Hematopoietic multipotent progenitor cell (in vitro differentiated cells): ENCODE measurements around the gene KCTD17. TPM values are rescaled to one million over a fixed set of nuclear protein-coding genes. Genes with fewer than 3 reads are reported as not detected.

Source experiments
- DNase-seq, 3 donors: peaks; one replicate each; pipeline ENCODE4 v3.0.0-alpha.2; 2011 to 2015; ENCODE audit warnings: low read depth in 2 of 3, low spot score in 2 of 3
- total RNA-seq: library from RNA; depleted of rRNA; stranded (reverse); fragments of >200 nt; gene quantifications from one replicate; pipeline ENCODE4 v1.2.3, GENCODE V29; 2012

Gene KCTD17
- total RNA-seq, 1 donor = 12.9 TPM

DNA sequence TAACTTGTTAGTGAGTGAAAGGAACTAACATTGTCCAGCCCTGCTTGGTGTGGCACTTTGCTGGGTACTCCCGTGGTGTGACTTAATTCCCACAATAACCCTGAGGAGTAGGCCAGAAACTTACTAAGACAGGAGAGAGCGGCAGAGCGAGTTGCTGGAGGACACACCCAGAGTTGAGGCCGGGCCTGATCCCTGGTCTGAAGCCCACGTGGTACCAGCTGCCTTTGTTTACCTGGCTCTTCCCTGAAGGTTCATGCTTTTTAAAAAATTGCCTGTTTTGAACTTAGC lies 31.4 kb upstream of the KCTD17 start:
- peak in 1 of 3 donors; percentile 19 for DNase-seq

DNA sequence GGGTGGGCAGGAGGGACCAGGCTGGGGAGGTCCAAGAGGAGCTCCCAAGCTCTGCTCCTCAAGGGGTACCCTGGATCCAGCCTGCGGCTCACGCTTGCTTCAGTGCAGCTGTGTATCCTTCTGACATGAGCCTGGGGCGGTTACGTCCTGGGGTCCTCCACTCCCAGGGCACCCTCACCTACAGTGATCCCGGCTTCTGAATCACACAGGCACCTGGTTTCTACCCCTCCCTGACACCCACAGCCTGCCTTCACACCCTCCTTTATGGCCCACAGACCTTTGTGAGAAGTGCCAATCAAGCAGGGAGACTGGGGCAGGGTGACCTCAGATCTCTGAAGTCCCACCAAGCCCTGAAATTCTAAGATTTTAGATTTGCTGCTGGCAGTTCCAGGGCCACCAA lies 30.5 kb upstream of the KCTD17 start:
- DNase-seq = no peak

DNA sequence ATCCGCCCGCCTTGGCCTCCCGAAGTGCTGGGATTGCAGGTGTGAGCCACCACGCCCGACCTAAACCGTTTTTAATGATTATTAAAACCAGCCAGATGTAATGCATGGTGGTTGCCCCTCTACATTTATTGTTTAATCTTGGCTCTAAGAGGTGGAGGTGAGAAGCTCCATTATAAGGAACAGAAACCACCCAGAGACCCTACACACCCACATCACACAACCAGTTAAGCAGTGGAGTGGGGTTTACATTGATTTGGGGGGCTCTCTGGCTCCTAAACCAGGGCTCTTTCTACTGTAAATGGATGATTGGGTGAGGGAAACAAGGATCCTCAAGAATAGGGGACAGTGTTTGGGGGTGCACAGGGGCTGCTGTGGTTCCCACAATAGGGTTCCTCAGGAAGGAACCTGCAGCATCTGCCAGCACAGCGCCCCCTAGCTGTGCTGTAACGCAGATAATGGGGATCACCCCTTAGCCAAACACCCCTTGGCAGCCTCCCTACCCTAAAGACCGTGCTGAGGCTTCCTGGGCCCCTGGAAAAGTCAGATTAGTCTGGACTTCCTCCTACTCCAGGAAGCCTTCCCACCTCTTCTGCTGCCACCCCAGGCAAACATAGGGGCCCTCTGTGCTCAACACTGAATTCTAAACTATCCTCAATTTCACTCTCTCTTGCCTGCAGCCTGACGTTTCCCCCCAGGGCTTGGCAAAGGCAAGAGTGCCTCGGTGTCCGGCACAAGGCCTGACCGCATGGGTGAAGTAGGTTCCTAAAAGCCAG lies 29.6 kb upstream of the KCTD17 start:
- peak; percentile 52 to 69 (median 67) for DNase-seq

DNA sequence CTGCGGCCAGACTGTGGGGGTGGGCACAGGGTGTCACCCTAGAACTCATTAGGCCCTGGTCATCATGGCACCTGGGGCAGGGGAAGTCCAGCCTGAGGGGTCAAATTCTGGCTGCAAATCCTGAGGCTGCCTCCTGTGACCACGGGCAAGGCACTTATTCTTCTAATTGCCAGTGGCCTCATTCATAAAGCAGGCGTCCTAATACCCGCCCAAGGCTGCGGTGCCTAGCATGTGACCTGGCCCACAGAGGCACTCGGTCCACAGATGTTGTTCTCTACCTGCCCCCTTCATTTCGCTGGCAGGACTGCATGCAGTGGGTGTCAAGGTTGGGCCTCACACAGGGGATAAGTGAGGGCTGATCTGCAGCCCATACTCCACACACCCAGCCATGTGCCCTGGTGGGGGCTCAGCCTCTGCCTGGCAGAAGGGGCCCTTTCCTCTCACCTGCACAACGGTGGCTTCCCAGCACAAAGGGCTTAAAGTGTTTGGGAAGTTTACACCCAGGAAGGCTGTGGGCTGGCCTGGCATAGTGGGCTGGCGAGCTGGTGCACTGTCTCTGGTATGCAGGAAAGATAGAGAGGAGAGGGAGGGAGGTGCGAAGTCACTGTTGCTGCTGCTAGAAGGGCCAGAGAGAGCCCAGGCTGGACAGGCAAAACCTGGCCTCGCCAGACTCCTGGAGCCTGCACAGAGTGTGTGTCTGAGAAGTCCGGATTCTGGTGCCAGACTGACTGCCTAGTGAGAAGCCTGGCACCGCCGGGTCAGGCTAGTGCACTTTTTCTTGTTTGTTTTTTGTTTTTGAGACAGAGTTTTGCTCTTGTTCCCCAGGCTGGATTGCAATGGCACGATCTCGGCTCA lies 28.8 kb upstream of the KCTD17 start:
- no peak for DNase-seq

DNA sequence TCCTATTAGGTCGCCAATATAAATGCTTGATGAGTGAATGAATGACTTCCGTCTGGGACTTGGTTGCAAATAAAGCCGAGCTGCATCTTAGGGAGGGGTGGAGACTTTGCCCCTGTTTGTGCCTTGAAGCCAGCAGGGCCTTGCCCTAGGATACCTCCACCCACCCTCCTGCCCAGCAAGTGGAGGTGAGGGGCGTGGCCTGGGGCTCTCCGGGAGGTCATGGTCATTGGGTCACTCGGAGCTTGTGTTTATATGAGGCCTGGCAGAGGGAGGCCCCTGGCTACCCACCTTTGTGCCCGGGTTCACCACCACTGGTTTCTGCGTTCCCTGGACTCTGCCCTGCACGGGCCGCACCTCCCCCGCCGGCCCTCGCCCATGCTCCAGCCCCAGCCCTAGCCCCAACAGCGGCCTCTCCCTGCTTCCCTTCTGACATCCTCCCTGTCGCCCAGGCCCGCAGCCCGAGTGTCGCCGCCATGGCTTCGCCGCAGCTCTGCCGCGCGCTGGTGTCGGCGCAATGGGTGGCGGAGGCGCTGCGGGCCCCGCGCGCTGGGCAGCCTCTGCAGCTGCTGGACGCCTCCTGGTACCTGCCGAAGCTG lies 27.7 kb upstream of the KCTD17 start:
- no peak for DNase-seq

DNA sequence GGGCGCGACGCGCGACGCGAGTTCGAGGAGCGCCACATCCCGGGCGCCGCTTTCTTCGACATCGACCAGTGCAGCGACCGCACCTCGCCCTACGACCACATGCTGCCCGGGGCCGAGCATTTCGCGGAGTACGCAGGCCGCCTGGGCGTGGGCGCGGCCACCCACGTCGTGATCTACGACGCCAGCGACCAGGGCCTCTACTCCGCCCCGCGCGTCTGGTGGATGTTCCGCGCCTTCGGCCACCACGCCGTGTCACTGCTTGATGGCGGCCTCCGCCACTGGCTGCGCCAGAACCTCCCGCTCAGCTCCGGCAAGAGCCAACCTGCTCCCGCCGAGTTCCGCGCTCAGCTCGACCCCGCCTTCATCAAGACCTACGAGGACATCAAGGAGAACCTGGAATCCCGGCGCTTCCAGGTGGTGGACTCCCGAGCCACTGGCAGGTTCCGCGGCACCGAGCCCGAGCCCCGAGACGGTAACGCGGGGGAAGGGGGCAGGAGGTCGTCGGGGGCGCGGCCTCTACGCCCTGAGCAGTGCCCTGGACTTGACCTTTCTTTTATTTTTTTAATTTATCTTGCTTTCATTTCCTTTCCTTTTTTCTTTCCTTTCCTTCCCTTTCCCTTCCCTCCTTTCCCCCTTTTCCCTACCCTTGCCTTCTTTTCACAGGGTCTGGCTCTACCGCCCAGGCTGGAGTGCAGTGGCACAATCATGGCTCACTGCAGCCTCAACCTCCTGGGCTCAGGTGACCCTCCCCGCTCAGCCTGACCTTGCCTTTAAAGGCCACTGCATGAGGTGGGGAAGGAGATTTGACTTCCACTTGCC lies 27.0 kb upstream of the KCTD17 start:
- DNase-seq = no peak

DNA sequence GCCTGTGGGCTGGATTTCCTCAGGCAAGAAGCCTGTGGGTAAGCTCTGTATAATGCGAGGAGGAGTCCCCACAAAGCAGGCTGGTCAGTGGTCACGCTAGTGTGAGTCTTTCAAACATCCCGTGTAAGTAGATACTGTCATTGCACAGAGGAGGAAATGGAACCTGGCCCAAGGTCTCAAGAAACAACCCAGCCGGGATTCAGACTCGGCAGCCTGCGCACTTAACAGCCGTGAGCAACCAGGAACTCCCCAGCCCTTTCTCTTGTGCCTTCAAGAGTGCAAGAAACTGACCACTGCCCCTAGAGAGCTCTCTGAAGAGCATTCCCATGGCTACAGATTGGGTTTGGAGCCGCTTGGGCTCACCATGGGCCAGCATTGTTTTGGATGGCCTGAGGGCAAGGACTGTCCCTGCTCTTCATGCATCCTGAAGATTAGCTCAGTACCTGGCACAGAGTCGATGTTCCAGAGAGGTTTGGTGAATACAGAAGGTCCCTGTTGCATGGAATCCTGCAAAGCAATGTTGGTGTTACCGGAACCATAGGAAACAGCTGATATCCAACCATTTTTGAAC lies 26.0 kb upstream of the KCTD17 start:
- no peak for DNase-seq

DNA sequence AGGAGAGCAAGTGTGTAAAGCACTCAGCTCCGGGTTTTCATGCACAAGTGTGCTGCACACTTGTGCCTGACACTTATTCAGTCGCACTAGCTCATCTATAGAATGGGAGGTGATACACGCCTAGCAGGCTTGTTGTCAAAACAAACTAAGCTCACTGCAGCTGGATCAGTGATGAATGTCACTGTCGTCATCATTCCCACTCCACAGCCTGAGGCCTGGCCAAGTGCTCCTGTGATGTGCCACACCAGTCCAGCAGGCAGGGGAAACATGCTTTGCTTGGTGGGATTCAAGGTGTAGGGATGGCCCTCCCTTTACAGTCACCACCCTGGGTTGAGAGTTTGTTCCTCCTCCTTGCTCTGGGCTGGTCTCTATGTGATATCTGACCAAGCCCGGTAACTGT lies 25.2 kb upstream of the KCTD17 start:
- no peak for DNase-seq

DNA sequence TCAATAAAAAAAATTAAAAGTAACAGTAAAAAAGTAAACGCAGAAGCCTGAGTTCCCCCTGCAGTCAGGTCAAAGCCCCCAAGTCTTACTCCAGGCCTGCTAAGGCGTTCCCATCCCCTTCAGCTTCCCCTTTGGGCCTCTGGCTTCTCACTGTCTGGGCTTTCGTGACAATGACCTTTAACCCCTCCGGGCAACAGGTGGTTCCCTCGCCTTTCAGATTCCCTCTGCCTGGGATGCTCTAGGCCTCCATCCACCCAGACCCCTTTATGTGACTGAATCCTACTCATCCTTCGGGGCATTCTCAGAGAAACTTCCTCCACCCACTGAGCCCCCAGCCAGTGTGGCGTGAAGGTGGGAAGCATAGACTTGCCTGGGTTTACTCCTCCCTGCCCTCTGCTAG lies 24.0 kb upstream of the KCTD17 start:
- DNase-seq = no peak

DNA sequence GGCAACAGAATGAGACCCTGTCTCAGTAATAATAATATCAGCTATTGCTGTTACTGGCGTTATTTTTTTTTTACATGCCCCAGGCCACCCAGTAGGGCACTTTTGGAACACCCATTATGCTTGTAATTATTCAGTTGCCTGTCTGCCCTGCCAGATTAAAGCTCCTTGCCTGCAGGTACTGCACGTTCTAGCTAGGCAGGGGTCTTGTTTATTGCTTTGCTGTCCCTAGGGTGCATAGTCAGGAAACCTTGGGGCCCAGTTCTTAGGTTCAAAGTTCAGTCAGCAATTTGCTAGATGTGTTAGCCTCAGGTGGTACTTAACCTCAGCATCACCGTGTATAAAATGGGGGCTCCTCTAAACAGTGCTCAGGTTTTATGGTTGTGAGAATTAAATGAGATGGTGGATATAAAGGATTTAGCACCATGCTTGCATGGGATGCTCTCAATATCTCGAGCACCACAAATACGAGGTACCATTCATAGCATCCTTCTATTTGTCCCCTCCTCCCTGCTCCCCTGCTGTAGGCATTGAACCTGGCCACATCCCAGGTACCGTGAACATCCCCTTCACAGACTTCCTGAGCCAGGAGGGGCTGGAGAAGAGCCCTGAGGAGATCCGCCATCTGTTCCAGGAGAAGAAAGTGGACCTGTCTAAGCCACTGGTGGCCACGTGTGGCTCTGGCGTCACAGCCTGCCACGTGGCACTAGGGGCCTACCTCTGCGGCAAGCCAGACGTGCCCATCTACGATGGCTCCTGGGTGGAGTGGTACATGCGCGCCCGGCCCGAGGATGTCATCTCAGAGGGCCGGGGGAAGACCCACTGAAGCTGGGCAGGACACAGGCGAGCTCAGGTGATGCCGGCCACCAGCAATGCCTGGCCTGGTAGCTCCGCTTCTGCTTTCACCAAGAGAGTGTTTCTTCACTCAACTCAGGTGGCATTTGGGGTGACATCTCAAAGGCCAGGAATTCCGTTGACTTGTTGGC lies 22.6 kb upstream of the KCTD17 start:
- no peak for DNase-seq

DNA sequence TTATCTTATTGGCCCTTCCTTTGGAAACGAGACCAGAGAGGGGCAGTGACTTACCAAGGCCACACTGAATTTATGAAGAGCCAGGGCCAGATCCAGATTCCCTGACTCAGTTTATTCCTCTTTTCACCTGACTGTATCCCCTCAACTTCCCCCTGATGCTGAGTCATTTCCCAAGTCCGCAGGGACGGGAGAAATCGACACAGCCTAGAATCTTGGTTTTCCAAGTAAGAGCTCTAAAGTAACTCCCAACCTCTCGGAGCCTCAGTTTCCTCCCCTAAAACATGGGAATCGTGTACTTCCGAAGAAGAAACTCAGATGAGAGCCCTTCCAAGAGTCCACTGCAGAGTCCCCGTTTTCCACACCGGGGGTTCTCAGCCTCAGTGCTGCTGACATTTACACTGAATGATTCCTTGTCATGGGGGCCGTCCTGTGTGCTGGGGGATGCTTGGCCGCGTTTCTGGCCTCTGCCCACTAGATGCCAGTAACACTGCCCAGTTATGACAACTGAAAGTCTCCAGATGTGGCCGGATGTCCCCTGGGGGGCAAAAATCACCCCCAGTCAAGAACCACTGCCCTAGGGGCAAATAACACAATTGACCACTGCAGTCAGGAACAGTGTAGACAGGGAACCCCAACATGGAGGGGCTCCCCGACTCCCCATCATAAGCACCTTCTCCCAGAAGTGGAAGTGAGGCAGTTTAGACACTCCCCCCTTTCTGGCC lies 20.8 kb upstream of the KCTD17 start:
- no peak for DNase-seq

DNA sequence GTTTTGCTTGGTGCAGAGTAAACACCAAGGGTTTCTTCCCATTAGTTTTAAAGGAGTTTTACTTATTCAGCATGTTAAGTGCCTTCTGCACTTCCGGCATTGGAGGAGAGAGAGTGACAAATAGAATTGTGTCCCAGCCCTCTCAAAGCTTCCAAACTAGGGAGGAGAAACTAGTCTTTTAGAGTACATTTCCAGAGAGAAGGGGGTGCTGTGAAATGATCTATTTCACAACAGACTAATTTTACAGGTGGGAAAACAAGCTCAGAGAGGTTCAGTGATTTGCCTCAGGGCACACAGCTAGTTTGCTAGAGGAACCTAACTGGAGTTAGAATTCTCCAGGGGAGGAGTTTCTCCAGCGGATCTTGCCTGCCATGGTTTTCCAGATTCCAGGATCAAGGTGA lies 19.4 kb upstream of the KCTD17 start:
- DNase-seq = no peak

DNA sequence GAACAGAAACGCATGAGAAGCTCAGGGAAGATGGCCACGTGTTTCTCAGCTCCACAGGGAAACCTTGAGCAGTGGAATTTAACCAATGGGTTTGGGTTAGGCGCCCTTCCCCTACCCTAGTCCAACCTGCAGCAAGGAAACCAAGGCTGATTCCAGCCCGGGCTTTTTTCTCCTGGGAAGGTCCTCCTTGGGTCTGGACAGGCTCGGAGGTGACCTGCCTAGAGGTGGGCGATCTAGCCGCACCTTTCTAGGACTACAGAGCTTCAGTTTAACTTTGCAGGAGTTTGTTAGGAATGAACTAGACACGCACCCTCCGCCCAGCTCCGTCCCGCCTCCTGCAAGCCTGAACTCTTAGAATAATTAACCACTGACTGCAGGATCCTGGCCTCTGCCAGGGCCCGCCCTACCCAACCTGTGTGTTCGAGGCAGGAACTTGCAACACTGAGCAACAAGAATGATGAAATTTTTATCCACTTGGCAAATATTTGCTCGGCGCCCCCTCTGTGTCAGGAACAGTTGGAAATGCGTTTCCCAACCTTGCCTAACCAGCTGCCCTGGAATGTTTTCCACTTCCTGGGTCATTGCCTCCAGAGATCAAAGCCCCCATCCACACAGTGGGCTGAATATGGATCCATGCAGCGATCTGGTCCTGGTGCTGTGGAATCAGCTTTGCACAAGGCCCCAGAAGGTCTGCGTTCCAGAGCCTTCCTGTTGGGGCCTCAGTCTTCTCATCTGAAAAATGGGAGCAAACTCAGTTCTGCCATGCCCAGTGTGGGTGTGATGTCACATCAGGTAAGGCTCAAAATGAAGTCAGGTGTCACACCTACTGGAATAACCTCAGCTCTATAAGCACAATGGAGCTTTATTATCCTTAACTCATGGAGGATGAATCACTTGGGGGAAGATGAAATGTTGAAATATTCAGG lies 18.7 kb upstream of the KCTD17 start:
- DNase-seq = no peak

DNA sequence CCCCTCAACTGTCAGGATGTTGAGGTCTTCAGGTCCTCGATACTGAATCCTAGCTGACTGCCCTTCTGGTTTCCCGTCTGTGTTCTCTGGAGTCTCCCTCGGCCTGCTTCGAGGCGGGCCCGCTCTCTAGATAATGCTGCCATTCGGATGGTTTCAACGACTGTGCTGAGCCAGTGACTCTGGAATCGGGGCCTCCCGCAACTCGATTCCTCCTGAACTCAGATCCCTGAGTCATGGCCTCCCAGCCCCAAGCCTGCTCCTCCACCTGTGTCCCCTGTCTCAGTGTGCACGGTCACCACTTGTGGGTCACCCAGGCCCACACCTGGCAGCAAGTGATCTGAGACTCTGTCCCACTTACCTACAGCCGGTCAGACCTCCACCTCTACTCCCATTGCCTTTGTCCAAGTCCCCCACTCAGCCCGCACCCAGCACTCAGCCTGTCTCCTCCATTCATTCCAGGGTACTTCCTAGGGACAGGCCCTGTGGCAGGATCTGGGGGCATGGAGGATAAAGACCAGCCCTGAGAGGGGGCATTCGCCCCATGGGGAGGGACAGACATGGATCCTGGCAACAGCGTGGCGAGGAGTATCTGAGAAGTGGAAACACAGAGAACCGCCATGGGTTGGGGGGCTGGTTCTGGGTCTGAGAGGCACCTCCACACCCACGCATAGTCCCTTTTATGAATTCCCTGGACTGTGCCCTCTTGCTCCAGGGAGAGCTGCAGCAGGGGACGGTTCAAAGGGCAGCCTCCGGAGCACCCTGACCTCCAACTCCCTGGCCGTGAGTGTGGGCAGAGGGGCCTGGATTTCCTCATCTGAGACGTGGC lies 17.7 kb upstream of the KCTD17 start:
- DNase-seq = no peak

DNA sequence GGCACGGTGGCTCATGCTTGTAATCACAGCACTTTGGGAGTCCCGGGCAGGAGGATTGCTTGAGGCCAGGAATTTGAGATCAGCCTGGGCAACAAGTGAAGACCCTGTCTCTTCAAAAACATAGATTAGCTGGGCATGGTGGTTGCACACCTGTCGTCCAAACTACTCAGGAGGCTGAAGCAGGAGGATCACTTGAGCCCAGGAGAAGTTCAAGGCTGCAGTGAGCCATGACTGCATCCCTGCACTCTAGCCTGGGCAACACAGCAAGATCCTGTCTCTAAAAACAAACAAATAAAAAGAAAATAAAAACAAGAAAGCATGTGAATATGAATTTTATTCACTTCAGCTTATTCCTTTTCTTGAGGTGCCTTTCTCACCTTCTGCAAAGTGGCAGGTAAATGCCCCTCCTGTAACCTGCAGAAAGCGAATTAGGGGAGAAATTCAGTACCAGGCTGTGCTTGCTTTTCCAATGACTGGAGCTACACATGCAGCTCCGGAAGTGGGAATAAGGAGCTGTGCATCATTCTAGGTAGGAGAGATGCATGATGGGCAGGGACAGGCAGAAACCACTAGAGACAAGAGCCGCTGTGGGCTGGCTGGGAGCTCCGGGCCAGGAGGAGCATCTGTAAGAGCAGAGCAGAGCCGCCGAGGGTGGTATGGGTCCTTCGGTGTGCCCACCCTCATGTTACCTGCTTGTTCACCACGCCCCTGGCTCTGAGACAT lies 14.7 kb upstream of the KCTD17 start:
- DNase-seq = no peak

DNA sequence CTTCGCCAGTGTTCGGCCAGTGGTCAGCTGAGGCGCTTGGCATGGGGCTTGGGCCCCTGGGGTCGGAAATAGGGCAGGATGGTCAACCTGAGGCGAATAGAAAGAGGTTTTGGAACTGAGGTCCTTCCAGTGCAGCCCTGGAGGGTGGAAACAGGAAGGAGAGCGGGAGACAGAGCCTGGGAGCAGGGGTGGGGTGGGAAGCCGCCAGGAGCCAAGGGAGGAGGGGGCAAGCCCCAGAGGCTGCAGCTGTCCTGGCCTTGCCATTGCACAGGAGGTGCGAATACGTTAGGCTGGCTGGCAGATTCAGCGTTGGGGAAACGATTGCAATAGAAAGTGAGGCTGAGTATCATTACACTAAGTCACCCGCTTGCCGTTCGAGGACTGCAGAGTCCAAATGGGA lies 13.9 kb upstream of the KCTD17 start:
- DNase-seq = no peak
